SK-N-SH (cell line): ENCODE measurements around the gene DARS2.

ENCODE experiments used
- CHD2 ChIP-seq: fragments of 150-350 bp; IDR thresholded peaks from 2 replicates; pipeline ENCODE4 v1.6.1; 2018; ENCODE audit warnings: low read length; ENCODE audit not compliant: partially characterized antibody
- CTCF ChIP-seq: fragments of 200-600 bp; sonication (generic); IDR thresholded peaks from 2 replicates; pipeline ENCODE4 v1.6.1; 2017; ENCODE audit warnings: antibody characterized with exemption, mild to moderate bottlenecking, moderate library complexity
- GATA2 ChIP-seq: sonication (generic); formaldehyde crosslinking; IDR thresholded peaks from 2 replicates; pipeline ENCODE4 v1.5.0; 2020; ENCODE audit warnings: mild to moderate bottlenecking, missing genetic modification reagents
- POLR2AphosphoS5 ChIP-seq: IDR thresholded peaks from 2 replicates; pipeline ENCODE4 v1.6.1; 2012; ENCODE audit warnings: low read depth, low read length
- RFX5 ChIP-seq: IDR thresholded peaks from 2 replicates; pipeline ENCODE4 v1.6.1; 2012; ENCODE audit warnings: mild to moderate bottlenecking, improper control_type of control experiment, low read length

DNA sequence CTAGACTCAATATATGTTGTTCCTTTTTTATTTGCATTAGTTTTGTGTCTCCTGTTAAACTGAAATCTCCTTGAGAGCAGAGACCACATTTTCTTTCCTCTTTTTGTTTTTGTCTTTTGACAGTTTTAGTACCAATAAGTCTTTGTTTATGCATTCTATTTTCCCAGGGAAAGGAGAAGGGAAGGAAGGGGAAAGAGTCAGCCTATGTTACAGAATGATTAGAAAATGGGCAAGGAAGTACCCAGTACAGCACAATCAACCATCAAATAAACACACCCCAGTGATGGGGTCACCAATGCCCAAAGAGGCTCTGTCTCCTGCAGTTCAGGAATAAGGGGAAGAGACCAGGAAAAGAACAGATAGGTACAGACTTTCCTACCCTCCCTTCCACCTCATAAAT is 53.8 kb downstream of the DARS2 start:
- no peak for TF ChIP-seq RFX5
- no peak for TF ChIP-seq CTCF
- no peak for TF ChIP-seq POLR2AphosphoS5
- TF ChIP-seq GATA2 (CRISPR knock-in tag): no peak
- TF ChIP-seq CHD2: no peak
